K562 (cell line): Measurements from ENCODE around the gene WASHC4. TPM values are rescaled to one million over a fixed set of nuclear protein-coding genes. Genes with fewer than 3 reads are reported as not detected.

Experiments used
- ATAC-seq: fragments of 200-7000 bp; cut with Tn5 transposase; 3 replicates; pipeline ENCODE4 v1.9.1; 2020; ENCODE audit warnings: moderate library complexity
- BruUV-seq: library from RNA; stranded (reverse); fragments of 400-500 nt; replicated peaks from 2 replicates; lab custom pipeline; 2021; lab: Mats Ljungman, UMichigan
- CTCF ChIA-PET: fragments of 300-600 bp; formaldehyde crosslinking; extraction: SDS; loops from one replicate; lab custom pipeline; 2021; ENCODE audit warnings: low intra/inter-chr PET ratio; lab: Yijun Ruan, JAX
- POLR2A ChIA-PET: fragments of 300-600, 350-650 bp; sonication (Branson Sonifier 250); formaldehyde crosslinking; extraction: SDS; loops from one replicate; lab custom pipeline; 2021; ENCODE audit warnings: antibody characterized with exemption, inconsistent platforms; lab: Yijun Ruan, JAX
- DNase-seq, 4 experiments: peaks; one replicate each; pipeline versions ENCODE4 v3.0.0 to v3.0.0-alpha.2; 2011 to 2018; ENCODE audit warnings: low spot score in 3 of 4, mixed read lengths in 3 of 4; ENCODE audit errors: extremely low read depth in 1 of 4
- FAIRE-seq: peaks from 2 replicates; lab custom pipeline; 2011; peaks lifted over from hg19 to GRCh38; lab: Jason Lieb, UNC
- H2AFZ ChIP-seq: 2 replicates; pipeline ENCODE4 v1.6.0; 2011; ENCODE audit warnings: low read depth, low read length, control low read depth, inconsistent platforms
- H3K27ac ChIP-seq: fragments of 200-600 bp; 3 replicates; pipeline ENCODE4 v1.8.0; 2011; ENCODE audit warnings: low read depth, mild to moderate bottlenecking, control low read depth, inconsistent platforms, low read length, moderate library complexity, mixed read lengths; ENCODE audit errors: extremely low read depth
- H3K27me3 ChIP-seq, 2 experiments: fragments of 300-600 bp in 1 of 2; 2 replicates in 1 of 2; 3 replicates in 1 of 2; pipeline versions ENCODE4 v1.6.0 to v1.8.0; 2011; ENCODE audit warnings: inconsistent platforms in 2 of 2, low read length in 2 of 2, mild to moderate bottlenecking in 1 of 2, mixed read lengths in 1 of 2, moderate library complexity in 1 of 2; ENCODE audit not compliant: control insufficient read depth in 2 of 2, insufficient read depth in 2 of 2
- H3K36me3 ChIP-seq: fragments of 300-600 bp; 3 replicates; pipeline ENCODE4 v1.8.0; 2011; ENCODE audit warnings: mild to moderate bottlenecking, low read length, inconsistent platforms; ENCODE audit not compliant: control insufficient read depth, insufficient read depth
- H3K4me1 ChIP-seq, 2 experiments: fragments of 200-600 bp in 1 of 2; replicated peaks in 1 of 2; 2 replicates in 1 of 2; 3 replicates in 1 of 2; pipeline versions ENCODE4 v1.5.1 to v1.8.0; 2011; ENCODE audit warnings: inconsistent platforms in 2 of 2, low read length in 2 of 2, mild to moderate bottlenecking in 1 of 2, mixed read lengths in 1 of 2, moderate library complexity in 1 of 2; ENCODE audit not compliant: control insufficient read depth in 2 of 2, insufficient read depth in 2 of 2
- H3K4me2 ChIP-seq: 2 replicates; pipeline ENCODE4 v1.6.1; 2011; ENCODE audit warnings: low read length, control low read depth, inconsistent platforms, mixed read lengths; ENCODE audit not compliant: insufficient read depth
- H3K4me3 ChIP-seq: fragments of 200-600 bp; sonication (generic), shearing (Covaris generic); 2 replicates; pipeline ENCODE4 v1.5.1; 2016; ENCODE audit warnings: control low read depth, inconsistent platforms
- H3K79me2 ChIP-seq: fragments of 200-600 bp; 3 replicates; pipeline ENCODE4 v1.8.0; 2011; ENCODE audit warnings: low read length, inconsistent platforms; ENCODE audit not compliant: control insufficient read depth, insufficient read depth
- H3K9ac ChIP-seq, 2 experiments: 2 replicates each; pipeline versions ENCODE4 v1.6.0 to v1.6.1; 2011; ENCODE audit warnings: low read depth in 2 of 2, low read length in 2 of 2, control low read depth in 1 of 2, inconsistent platforms in 1 of 2, mild to moderate bottlenecking in 1 of 2, mixed read lengths in 1 of 2; ENCODE audit not compliant: insufficient read depth in 1 of 2
- H3K9me1 ChIP-seq: one replicate; pipeline ENCODE4 v1.6.0; 2011; ENCODE audit warnings: inconsistent platforms, mild to moderate bottlenecking, low read length, moderate library complexity; ENCODE audit not compliant: control insufficient read depth, insufficient read depth
- H3K9me3 ChIP-seq: replicated peaks from 2 replicates; pipeline ENCODE4 v1.5.1; 2011; ENCODE audit warnings: low read depth, low read length, inconsistent platforms; ENCODE audit not compliant: control insufficient read depth, insufficient read depth
- H4K20me1 ChIP-seq: replicated peaks from 2 replicates; pipeline ENCODE4 v1.6.1; 2011; ENCODE audit warnings: low read length, inconsistent platforms, mixed read lengths; ENCODE audit not compliant: control insufficient read depth, insufficient read depth
- C11orf30 ChIP-seq: fragments of 450-650 bp; IDR thresholded peaks from 2 replicates; pipeline ENCODE4 v1.6.1; 2016; ENCODE audit warnings: low read depth, mild to moderate bottlenecking
- LCOR ChIP-seq: sonication (generic); formaldehyde crosslinking; IDR thresholded peaks from 2 replicates; pipeline ENCODE4 v1.8.0; 2022; ENCODE audit warnings: mild to moderate bottlenecking, missing genetic modification reagents
- NFIC ChIP-seq: fragments of 450-650 bp; IDR thresholded peaks from 2 replicates; pipeline ENCODE4 v1.6.1; 2017; ENCODE audit warnings: mild to moderate bottlenecking, inconsistent platforms
- TAF15 ChIP-seq: fragments of 200-400 bp; formaldehyde crosslinking; IDR thresholded peaks from 2 replicates; pipeline ENCODE4 v1.6.1; 2017; ENCODE audit warnings: mild to moderate bottlenecking, low read depth, low read length, moderate library complexity
- TBL1XR1 ChIP-seq, 2 experiments: IDR thresholded peaks; 2 replicates each; pipeline ENCODE4 v1.6.1; 2012; ENCODE audit warnings: improper control_type of control experiment in 2 of 2, low read length in 2 of 2, mild to moderate bottlenecking in 1 of 2
- TGIF2 ChIP-seq: sonication (generic); formaldehyde crosslinking; IDR thresholded peaks from 2 replicates; pipeline ENCODE4 v1.8.1; 2022; ENCODE audit warnings: mild to moderate bottlenecking, missing genetic modification reagents, moderate library complexity
- ZBTB2 ChIP-seq: fragments of 450-650 bp; IDR thresholded peaks from 2 replicates; pipeline ENCODE4 v1.6.1; 2016; ENCODE audit warnings: antibody characterized with exemption
- ZNF121 ChIP-seq: sonication (generic); formaldehyde crosslinking; conservative IDR thresholded peaks from 2 replicates; pipeline ENCODE4 v1.8.0; 2022; ENCODE audit warnings: missing genetic modification reagents
- ZNF134 ChIP-seq: fragments of 250-450 bp; sonication (Bioruptor Pico); conservative IDR thresholded peaks from 2 replicates; pipeline ENCODE4 v1.4.0; 2020
- ZNF24 ChIP-seq: fragments of 450-650 bp; IDR thresholded peaks from 2 replicates; pipeline ENCODE4 v1.6.1; 2016
- ZNF507 ChIP-seq: conservative IDR thresholded peaks from 2 replicates; pipeline ENCODE4 v1.6.1; 2017; ENCODE audit warnings: missing genetic modification characterization, missing compliant biosample characterization
- WGBS: fragments of 100-300 bp; shearing (Covaris generic); methylation state at CpG from one replicate; pipeline ENCODE4 v1.1.6; 2016; ENCODE audit warnings: low coverage, mixed read lengths; ENCODE audit not compliant: insufficient coverage; ENCODE audit errors: missing lambda C conversion rate; 5-methylcytosine and 5-hydroxymethylcytosine counted together
- in situ Hi-C: fragments of 300-500 bp; cut with MboI; formaldehyde crosslinking; loops from 4 replicates; pipeline ENCODE4 v1.15.0; 2018; ENCODE audit warnings: inconsistent platforms, mixed read lengths
- intact Hi-C: fragments of 100-400 bp; cut with micrococcal nuclease; formaldehyde crosslinking; loops from 2 replicates; pipeline ENCODE4 v1.14.2; 2022
- polyA plus RNA-seq, 8 experiments: library from polyadenylated mRNA; depleted of rRNA in 4 of 8; stranded (reverse) in 5 of 8; unstranded in 3 of 8; fragments of >200 nt; fragmentation: Nextera tagmentation in 2 of 8; fragmentation: Illumina TruSeq in 1 of 8; extraction: Ambion mirVana in 2 of 8; extraction: Trizol in 1 of 8; gene quantifications; 2 replicates each; pipeline versions ENCODE4 v1.2.1 to v1.2.3, GENCODE V29; 2011 to 2014; ENCODE audit warnings: inconsistent platforms in 1 of 8, missing spikeins in 1 of 8
- total RNA-seq, 7 experiments: library from RNA; depleted of rRNA in 6 of 7; stranded (reverse); fragments of >200 nt in 6 of 7; fragmentation: Illumina TruSeq in 2 of 7; extraction: Trizol in 2 of 7; gene quantifications; 2 replicates each; pipeline versions ENCODE4 v1.2.1 to v1.2.3, GENCODE V29; 2011 to 2021; ENCODE audit warnings: low replicate concordance in 1 of 7
- TF ChIP-seq, protein P1 (sequence below), 3 experiments: fragments of 200-800 bp in 1 of 3; sonication (Bioruptor generic) in 1 of 3; sonication (generic) in 1 of 3; formaldehyde crosslinking in 1 of 3; IDR thresholded peaks; 2 replicates each; pipeline versions ENCODE4 v1.6.1 to v1.8.0; 2016 to 2022; ENCODE audit warnings: mild to moderate bottlenecking in 2 of 3, missing compliant biosample characterization in 2 of 3, missing genetic modification characterization in 2 of 3, missing genetic modification reagents in 1 of 3

Gene WASHC4
- total and polyA plus RNA-seq, 9 of the 15 experiments (the other 6 are each of a cell fraction or from before 2014, with no cell fraction given): 12.5 to 38.5 (median 21.3) TPM

- CTCF ChIA-PET: no interaction called here
- no peak overlapping the region for H2AFZ ChIP-seq
- in situ Hi-C loops: loop anchor here (25.0 kb wide), 1 partner anchor 858 kb away; the partner anchor contains the start of gene TXNRD1
- H3K4me1 ChIP-seq: no peaks in the 10 kb centered on the region
- H3K36me3 ChIP-seq: no peaks in the 10 kb centered on the region; the same call in 1 of the 3 replicates
- no TSS peak for BruUV-seq
- H3K9me1 ChIP-seq: no peaks in the 10 kb centered on the region
- intact Hi-C loops: no loop called here
- no peak overlapping the region for H3K9ac ChIP-seq
- POLR2A ChIA-PET: interaction anchor here (0.6 to 1.1 kb wide), 3 partner anchors 9 to 374 kb away, joined by 3 to 4 read pairs (median 3); no protein-coding TSS in a partner anchor
- no peaks in the 10 kb centered on the region for H4K20me1 ChIP-seq
- no peak for FAIRE-seq
- no peaks in the 10 kb centered on the region for H3K79me2 ChIP-seq
- H3K4me2 ChIP-seq: no peak overlapping the region
- ATAC-seq: no peak
- peak; percentile 95 for TF ChIP-seq ZNF121 (CRISPR knock-in tag)
- TF ChIP-seq TAF15: no peak
- TF ChIP-seq ZNF507 (tag): 0 out of 2 replicates have a peak, but pooled peaks have one; percentile 30
- TF ChIP-seq ZNF134 (CRISPR knock-in tag): no peak
- TF ChIP-seq C11orf30: no peak
- H3K27me3 ChIP-seq: no peaks in the 10 kb centered on the region; a peak in 1 of 5 replicates
- H3K9me3 ChIP-seq: no peaks in the 10 kb centered on the region
- 26% methylated on average over 4 of the region's 4 CpGs for WGBS
- no peak overlapping the region for H3K4me3 ChIP-seq
- no peak for DNase-seq
- no peak overlapping the region for H3K27ac ChIP-seq
Observed at GRCh38 chr12:105069936-105070702, 37.4 kb upstream of the WASHC4 start.

DNA sequence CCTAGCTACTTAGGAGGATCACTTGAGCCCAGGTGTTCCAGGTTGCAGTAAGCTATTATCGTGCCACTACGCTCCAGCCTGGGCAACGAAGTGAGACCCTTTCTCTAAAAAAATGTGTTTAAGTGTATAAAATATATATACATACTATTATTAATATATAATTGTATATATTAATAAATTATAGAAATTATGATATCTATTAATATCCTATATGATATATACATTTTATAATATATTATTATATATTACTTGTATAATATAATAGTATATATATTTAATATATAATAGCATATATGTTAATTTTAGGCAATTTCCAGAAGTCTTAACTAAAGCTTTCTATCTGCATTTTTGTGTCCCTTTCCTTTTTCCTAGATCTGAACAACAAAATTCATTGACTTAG, 35.5 kb upstream of the WASHC4 start:
- Histone ChIP-seq H3K4me3 (no peak overlapping the region), H3K27ac (no peak overlapping the region), H3K9me3 (no peaks in the 10 kb centered on the region), H4K20me1 (no peaks in the 10 kb centered on the region), H3K36me3 (no peaks in the 10 kb centered on the region; the same call in 1 of the 3 replicates), H3K9ac (no peak overlapping the region), H3K27me3 (no peaks in the 10 kb centered on the region), H2AFZ (no peak overlapping the region), H3K79me2 (no peaks in the 10 kb centered on the region), H3K9me1 (no peaks in the 10 kb centered on the region), H3K4me1 (no peaks in the 10 kb centered on the region), H3K4me2 (no peak overlapping the region)
- no peak for ATAC-seq
- no peak for TF ChIP-seq TGIF2 (CRISPR knock-in tag)
- TF ChIP-seq NFIC: no peak
- TF ChIP-seq TBL1XR1 (IDR thresholded peaks at IDR 0.05; ENCODE audit: low read length in 2 of 2): no peak
- TF ChIP-seq ZNF24: no peak
- TF ChIP-seq ZBTB2: no peak
- no peak for TF ChIP-seq LCOR (CRISPR knock-in tag)
- TF ChIP-seq, protein P1, sequence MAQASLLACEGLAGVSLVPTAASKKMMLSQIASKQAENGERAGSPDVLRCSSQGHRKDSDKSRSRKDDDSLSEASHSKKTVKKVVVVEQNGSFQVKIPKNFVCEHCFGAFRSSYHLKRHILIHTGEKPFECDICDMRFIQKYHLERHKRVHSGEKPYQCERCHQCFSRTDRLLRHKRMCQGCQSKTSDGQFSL (CRISPR knock-in tag; IDR thresholded peaks at IDR 0.05): no peak
- TF ChIP-seq, protein P1 (tag; IDR thresholded peaks at IDR 0.05): no peak
- CTCF ChIA-PET: no interaction called here
- 68% methylated on average over 3 of the region's 3 CpGs for WGBS
- intact Hi-C loops (no loop called here), in situ Hi-C loops (loop anchor here (25.0 kb wide), 1 partner anchor 860 kb away; the partner anchor contains the start of gene TXNRD1)
- no TSS peak for BruUV-seq
- DNase-seq: no peak
- no peak for FAIRE-seq
- POLR2A ChIA-PET: no interaction called here
